Uterus (tissue), 2 donors: Measurements from ENCODE around the gene MINDY3.
"Not testable (repeated sequence)": the region's sequence is repeated elsewhere in the genome, so short reads cannot be mapped to it uniquely, and the experiment has no call there.

Experiments used
- CTCF ChIP-seq, 4 experiments: fragments of 200-600 bp in 2 of 4; fragments of 450-650 bp in 2 of 4; sonication (generic) in 2 of 4; IDR thresholded peaks; one replicate each; pipeline ENCODE4 v1.5.1; 2016 to 2019; ENCODE audit warnings: antibody characterized with exemption in 4 of 4, mild to moderate bottlenecking in 2 of 4, moderate library complexity in 1 of 4
- POLR2A ChIP-seq, 2 donors: fragments of 450-650 bp; IDR thresholded peaks; one replicate each; pipeline ENCODE4 v1.6.1; 2016; ENCODE audit warnings: antibody characterized with exemption in 2 of 2, mild to moderate bottlenecking in 1 of 2, moderate library complexity in 1 of 2

- TF ChIP-seq CTCF, POLR2A (IDR thresholded peaks at IDR 0.05): not testable (repeated sequence)
These were observed 16.0 kb upstream of the MINDY3 start for GRCh38 chr10:15876274-15876673.
